Brain pericyte (primary cell): ENCODE data around the gene SHC2.
"Not testable (repeated sequence)": the region's sequence is repeated elsewhere in the genome, so short reads cannot be mapped to it uniquely, and the experiment has no call there.

Experiments
- DNase-seq: peaks from one replicate; pipeline ENCODE4 v3.0.0-alpha.2; 2012; ENCODE audit warnings: low read depth, low spot score

Gene SHC2

DNA sequence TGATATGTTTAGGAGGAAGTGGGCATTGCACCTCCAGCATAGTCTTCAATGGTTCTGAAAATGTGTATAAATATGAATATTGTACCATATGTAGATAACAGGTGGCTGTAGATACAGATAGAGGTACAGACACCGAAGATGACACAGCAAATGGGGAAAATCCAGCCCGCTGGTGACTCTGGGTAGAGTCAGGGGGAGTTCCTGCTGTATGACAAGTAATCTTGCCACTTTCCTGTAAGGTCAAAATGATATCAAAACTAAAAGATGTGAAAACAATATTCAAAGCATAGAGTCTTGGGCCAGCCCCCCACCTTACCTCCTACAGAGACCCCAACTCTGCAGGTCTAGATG lies 69.7 kb downstream of the SHC2 start:
- no peak for DNase-seq

- DNase-seq = no peak
These were observed 70.2 kb downstream of the SHC2 start for GRCh38 chr19:390386-391206.

- DNase-seq = no peak
These were observed 70.9 kb downstream of the SHC2 start for GRCh38 chr19:389935-390289.

DNA sequence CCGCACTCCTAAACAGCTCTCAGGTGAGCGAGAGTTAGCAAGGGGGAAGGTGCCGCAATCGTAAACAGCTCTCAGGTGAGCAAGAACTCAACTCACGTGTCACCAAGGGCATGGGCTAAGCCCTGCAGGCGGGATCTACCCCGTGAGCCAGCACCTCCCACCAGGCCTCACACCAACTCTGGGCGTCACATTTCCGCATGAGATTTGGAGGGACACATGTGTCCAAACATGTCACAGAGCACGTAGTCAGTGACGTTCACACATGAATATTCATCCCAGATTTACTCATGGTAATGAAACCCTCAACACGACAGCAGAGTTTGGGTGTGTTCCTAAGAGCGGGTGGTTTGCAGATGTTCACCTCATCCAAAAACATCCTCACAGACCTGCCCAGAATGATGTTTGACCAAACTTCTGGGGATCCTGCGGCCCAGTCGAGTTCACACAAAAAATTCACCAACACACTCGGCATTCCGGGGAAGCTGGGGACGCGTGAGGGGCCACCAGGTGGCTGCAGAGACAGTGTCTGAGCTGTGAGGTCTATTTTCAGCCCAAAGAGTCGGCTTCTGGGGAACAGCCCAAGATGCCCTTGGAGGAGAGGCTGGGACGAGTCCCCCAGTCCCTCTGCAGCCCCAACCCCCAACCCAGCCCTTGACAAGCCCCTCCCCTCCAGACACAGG lies 71.4 kb downstream of the SHC2 start:
- no peak for DNase-seq

DNA sequence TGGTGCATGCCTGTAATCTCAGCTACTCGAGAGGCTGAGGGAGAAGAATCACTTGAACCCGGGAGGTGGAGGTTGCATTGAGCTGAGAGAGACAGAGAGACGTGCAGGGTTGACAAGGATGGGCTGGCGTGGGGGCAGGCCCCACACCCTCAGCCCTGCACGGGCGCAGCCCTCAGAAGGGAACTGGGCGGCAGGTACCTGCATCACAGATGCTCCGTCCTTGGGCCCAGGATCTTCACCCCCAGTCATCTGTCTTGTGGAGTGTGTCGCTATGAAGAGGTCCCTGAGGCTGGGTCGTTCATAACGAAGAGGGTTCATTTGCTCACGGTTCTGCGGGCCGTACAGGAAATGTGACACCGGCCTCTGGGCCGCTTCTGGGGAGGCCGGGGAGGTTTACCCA lies 72.1 kb downstream of the SHC2 start:
- DNase-seq = no peak

DNA sequence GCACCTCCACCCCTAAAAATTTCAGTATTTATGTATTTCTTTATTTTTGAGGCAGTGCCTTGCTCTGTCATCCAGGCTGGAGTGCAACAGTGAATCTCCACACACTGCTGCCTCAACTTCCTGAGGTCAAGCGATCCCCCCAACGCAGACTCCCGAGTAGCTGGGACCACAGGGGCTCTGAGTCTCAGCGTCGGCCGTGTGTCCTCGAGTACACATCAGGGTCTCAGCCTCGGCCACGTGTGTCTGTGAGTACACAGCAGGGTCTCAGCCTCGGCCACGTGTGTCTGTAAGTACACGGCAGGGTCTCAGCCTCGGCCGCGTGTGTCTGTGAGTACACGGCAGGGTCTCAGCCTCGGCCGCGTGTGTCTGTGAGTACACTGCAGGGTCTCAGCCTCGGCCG lies 73.1 kb downstream of the SHC2 start:
- DNase-seq = no peak

DNA sequence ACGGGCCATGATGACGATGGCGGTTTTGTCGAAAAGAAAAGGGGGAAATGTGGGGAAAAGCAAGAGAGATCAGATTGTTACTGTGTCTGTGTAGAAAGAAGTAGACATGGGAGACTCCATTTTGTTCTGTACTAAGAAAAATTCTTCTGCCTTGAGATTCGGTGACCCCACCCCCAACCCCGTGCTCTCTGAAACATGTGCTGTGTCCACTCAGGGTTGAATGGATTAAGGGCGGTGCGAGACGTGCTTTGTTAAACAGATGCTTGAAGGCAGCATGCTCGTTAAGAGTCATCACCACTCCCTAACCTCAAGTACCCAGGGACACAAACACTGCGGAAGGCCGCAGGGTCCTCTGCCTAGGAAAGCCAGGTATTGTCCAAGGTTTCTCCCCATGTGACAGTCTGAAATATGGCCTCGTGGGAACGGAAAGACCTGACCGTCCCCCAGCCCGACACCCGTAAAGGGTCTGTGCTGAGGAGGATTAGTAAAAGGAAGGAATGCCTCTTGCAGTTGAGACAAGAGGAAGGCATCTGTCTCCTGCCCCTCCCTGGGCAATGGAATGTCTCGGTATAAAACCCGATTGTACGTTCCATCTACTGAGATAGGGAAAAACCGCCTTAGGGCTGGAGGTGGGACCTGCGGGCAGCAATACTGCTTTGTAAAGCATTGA lies 74.1 kb downstream of the SHC2 start:
- DNase-seq = not testable (repeated sequence)

DNA sequence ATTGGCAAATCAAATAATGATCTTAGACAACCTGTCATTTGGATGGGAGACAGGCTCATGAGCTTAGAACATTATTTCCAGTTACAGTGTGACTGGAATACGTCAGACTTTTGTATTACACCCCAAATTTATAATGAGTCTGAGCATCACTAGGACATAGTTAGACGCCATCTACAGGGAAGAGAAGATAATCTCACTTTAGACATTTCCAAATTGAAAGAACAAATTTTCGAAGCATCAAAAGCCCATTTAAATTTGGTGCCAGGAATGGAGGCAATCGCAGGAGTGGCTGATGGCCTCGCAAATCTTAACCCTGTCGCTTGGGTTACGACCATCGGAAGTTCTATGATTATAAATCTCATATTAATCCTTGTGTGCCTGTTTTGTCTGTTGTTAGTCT lies 74.6 kb downstream of the SHC2 start:
- DNase-seq = not testable (repeated sequence)

DNA sequence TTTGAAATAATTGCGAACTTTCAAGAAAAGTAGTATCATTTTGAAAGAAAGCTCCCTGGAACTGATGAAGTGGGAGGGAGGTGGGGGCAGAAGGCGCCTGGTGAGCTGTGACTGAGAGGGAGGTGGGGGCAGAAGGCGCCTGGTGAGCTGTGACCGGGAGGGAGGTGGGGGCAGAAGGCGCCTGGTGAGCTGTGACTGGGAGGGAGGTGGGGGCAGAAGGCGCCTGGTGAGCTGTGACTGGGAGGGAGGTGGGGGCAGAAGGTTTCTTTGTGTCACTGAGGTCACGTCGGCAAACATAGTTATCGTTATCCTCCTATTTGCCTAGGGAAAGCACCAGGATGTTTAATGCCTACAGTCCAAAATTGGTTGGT lies 76.0 kb downstream of the SHC2 start:
- DNase-seq = no peak

DNA sequence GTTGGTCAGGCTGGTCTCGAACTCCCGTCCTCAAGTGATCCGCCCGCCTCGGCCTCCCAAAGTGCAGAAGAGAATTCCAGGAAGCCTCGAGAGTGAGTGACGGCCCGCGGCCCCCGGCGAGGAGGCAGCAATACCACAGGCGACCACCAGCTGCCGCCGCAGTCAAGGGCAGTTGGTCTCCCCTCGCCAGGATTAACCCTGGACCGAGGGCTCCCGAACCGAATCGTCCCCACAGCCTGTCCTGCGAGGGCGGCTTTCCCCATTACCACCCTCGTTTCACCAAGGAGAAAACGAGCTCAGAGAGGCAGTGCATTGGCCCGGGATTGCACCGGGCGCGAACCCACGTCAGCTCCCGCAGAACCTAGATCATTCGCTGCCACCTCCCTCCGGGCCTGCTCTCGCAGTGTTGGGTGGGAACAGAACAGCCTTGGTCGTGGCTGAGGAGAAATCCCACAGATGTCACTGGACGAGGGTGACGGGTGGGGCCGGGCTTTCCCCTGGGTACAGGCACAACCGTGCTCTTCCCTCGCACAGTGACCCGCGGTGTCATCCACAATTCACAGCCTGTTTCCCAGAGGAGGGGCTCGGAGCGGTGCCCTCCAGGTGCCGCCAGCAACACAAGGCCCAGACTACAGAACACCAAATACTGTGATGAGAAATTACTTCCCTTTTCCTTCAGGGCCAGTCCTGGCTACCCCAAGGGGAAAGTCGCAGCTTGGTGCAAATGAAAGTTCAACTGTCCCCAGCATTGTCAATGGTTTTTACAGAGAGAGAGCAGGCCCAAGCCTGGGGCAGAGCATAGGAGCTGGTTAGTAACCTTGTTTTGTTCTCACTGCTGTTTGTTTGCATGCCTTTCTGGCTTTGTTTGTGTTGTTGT lies 76.7 kb downstream of the SHC2 start:
- no peak for DNase-seq

DNA sequence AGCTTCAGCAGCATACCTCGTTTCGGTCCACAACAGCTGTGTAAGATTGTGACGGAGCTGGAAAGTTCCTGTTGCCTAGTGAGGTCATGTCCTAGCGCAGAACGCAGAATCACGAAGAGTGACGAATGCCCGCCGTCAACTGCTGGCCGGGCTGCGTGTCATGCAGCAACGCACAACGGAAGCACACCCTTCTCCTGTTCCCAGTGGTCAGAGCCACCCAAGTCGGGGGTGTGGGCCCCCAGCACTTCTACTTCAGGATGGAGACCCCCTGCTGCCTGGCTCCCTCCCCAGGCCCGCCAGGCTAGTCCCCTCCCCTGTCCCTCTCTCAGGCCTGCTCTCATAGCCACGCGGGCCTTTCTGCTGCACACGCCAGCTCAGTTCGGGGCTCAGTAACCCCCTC lies 77.8 kb downstream of the SHC2 start:
- no peak for DNase-seq

DNA sequence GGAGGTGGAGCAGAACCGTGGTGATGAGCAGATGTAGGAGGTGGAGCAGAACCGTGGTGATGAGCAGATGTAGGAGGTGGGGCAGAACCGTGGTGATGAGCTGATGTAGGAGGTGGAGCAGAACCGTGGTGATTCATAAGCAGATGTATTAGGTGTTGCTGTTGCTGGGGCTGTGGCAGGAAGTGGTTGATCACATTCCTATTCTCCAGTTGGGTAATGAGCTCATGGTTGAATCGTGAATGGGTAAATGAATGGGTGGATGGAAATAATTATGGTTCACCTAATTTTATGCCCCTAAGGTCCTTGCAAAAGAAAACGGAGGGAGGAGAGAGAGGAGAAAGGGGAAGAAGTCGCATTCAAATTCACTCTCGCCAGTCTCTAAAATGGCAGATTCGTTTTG lies 78.3 kb downstream of the SHC2 start:
- not testable (repeated sequence) for DNase-seq

- DNase-seq = not testable (repeated sequence)
These were observed 78.9 kb downstream of the SHC2 start for GRCh38 chr19:381901-382300.

GRCh38 chr19:380618-381219 lies 80.1 kb downstream of the SHC2 start:
- not testable (repeated sequence) for DNase-seq

- DNase-seq = no peak
These were observed 81.0 kb downstream of the SHC2 start for GRCh38 chr19:379796-380195.

DNA sequence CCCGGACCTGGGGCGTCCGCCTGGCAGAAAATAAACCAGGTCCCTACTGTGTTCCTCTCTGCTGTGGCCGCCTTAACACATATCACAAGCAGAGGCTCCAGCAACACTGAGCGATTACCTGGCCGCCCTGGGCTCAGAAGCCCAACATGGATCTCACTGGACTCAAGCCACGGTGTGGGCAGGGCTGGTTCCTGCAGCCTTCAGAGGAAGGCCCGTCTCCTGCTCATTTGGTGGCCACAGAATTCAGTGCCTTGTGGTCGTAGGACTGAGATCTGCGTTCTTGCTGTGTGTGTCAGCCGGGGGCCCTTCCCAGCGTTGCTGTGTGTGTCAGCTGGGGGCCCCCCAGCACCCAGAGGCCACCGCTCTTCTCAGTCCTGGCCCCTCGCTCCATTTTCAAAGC lies 82.1 kb downstream of the SHC2 start:
- no peak for DNase-seq

- no peak for DNase-seq
These were observed 82.8 kb downstream of the SHC2 start for GRCh38 chr19:377801-378581.

- DNase-seq = no peak
These were observed 84.7 kb downstream of the SHC2 start for GRCh38 chr19:376111-376470.

DNA sequence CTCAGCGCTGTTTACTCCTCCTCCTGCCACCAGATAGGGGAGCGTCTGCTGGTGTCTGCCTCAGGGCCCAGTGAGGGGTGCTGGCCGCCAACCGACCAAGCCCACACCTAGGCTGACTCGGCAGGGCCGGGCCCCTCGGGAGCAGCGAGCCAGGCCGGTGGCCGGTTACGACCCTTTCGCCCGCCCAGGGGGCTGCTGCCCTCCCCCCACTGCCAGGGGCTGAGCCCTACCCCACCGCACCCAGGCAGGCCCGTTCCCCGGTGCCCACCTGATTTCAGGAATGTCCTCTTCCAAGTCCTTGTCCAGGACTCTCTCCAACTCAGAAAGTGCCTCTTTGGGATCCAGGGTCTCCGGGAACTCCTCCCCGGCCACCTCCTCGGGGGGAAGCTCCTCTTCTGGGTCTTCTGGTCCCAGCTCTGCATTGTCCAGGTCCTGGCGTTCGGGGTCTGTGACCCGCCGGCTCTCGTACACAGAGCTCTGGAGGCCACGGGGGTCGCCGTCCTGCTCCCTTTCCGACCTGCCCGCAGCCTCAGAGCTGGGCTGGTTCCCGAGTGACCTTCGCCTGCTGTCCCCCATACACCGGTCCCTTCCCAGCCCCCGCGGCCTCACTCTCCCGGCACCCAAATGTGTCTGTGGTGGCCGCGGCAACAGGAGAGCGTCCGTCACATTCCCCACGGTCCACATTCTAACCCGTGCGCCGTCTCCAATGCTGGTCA lies 85.3 kb downstream of the SHC2 start:
- DNase-seq = no peak

- DNase-seq = no peak
These were observed 86.0 kb downstream of the SHC2 start for GRCh38 chr19:374886-375235.
